ENCODE results near the gene WAPL. TPM values are rescaled to one million over a fixed set of nuclear protein-coding genes. Genes with fewer than 3 reads are reported as not detected.
"Not testable (repeated sequence)": the region's sequence is repeated elsewhere in the genome, so short reads cannot be mapped to it uniquely, and the experiment has no call there.

WAPL gene, protein sequence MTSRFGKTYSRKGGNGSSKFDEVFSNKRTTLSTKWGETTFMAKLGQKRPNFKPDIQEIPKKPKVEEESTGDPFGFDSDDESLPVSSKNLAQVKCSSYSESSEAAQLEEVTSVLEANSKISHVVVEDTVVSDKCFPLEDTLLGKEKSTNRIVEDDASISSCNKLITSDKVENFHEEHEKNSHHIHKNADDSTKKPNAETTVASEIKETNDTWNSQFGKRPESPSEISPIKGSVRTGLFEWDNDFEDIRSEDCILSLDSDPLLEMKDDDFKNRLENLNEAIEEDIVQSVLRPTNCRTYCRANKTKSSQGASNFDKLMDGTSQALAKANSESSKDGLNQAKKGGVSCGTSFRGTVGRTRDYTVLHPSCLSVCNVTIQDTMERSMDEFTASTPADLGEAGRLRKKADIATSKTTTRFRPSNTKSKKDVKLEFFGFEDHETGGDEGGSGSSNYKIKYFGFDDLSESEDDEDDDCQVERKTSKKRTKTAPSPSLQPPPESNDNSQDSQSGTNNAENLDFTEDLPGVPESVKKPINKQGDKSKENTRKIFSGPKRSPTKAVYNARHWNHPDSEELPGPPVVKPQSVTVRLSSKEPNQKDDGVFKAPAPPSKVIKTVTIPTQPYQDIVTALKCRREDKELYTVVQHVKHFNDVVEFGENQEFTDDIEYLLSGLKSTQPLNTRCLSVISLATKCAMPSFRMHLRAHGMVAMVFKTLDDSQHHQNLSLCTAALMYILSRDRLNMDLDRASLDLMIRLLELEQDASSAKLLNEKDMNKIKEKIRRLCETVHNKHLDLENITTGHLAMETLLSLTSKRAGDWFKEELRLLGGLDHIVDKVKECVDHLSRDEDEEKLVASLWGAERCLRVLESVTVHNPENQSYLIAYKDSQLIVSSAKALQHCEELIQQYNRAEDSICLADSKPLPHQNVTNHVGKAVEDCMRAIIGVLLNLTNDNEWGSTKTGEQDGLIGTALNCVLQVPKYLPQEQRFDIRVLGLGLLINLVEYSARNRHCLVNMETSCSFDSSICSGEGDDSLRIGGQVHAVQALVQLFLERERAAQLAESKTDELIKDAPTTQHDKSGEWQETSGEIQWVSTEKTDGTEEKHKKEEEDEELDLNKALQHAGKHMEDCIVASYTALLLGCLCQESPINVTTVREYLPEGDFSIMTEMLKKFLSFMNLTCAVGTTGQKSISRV (N-terminal part only)
- total RNA-seq = 29.6 and 29.7 TPM in 2 replicates

DNA sequence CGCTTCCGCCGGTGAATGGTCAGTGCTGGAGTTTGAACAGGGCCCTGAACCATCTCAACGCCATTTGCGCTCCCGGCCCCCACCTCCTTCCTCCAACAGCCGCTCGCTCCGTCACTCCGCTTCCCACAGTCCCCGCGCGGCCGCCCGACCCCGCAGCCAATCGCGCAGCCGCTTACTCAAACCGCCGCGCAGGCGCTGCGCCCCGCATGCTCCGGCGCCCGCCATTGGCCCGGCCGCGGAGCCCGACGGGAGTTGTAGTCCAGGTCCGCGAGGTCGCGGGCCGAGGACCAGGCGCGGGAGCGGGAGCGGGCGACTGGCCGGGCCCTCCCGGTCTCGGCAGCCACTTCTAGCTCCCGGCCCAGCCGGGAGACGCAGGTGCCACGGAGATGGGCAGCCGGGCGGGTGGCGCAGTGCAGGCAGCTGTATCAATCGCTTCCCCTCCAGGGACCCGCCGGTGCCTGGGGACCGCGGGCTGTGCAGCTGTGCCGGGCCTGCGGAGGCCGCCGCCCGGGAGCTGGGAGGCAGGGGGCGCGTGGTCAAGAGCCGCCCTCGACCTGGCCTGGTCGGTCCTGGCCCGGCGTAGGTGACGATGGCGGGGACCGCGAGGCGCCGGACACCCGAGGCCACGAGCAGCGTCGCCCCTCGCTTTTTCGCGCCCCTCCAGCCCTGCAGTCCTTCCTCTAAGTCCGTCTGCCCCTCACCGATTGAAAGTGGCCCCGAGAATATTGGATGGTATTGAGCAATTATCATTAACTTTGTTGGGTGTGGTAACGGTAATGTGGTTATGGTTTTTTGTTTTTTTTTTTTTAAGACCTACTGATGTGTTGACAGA is at the start of gene WAPL:
TSS of gene WAPL (minus strand) at position 115 of the 832 bp plus-strand sequence. CDS start 3,723 bp downstream, outside the sequence.
- Histone ChIP-seq H3K27me3 (ENCODE audit: control insufficient read depth, insufficient read depth, low read length) (no peaks in the 10 kb centered on the region), H3K36me3 (ENCODE audit: control insufficient read depth, insufficient read depth, low read length) (no peaks in the 10 kb centered on the region), H3K4me3 (ENCODE audit: low read depth, low read length) (peak within 1 kb of the TSS; percentile 67)
- DNase-seq (ENCODE audit: low read depth) = peak; percentile 57
- TF ChIP-seq, protein P1, sequence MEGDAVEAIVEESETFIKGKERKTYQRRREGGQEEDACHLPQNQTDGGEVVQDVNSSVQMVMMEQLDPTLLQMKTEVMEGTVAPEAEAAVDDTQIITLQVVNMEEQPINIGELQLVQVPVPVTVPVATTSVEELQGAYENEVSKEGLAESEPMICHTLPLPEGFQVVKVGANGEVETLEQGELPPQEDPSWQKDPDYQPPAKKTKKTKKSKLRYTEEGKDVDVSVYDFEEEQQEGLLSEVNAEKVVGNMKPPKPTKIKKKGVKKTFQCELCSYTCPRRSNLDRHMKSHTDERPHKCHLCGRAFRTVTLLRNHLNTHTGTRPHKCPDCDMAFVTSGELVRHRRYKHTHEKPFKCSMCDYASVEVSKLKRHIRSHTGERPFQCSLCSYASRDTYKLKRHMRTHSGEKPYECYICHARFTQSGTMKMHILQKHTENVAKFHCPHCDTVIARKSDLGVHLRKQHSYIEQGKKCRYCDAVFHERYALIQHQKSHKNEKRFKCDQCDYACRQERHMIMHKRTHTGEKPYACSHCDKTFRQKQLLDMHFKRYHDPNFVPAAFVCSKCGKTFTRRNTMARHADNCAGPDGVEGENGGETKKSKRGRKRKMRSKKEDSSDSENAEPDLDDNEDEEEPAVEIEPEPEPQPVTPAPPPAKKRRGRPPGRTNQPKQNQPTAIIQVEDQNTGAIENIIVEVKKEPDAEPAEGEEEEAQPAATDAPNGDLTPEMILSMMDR (IDR thresholded peaks at IDR 0.05; ENCODE audit: insufficient read depth, low read length, poor library complexity, severe bottlenecking) = no peak

DNA sequence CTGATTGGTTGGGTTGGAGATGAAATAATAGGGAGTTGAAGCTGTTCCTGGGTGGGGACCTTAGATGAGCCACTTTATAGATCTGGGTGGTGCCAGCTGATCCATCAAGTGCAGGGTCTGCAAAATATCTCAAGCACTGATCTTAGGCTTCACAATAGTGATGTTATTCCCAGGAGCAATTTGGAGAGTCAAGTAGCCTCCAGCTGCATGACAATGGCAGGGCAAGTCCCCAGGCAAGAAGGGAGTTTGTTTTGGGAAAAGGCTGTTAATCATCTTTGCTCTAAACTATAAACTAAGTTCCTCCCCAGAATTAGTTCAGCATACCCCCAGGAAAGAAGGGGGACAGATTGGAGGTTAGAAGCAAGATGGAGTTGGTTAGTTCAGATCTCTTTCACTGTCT is 47.7 kb upstream of the WAPL start:
- no peak overlapping the region for H3K4me3 ChIP-seq (ENCODE audit: low read depth, low read length)
- DNase-seq (ENCODE audit: low read depth) = no peak
- no peaks in the 10 kb centered on the region for H3K27me3 ChIP-seq (ENCODE audit: control insufficient read depth, insufficient read depth, low read length)
- no peaks in the 10 kb centered on the region for H3K36me3 ChIP-seq (ENCODE audit: control insufficient read depth, insufficient read depth, low read length)
- TF ChIP-seq, protein P1 (IDR thresholded peaks at IDR 0.05; ENCODE audit: insufficient read depth, low read length, poor library complexity, severe bottlenecking) = no peak

DNA sequence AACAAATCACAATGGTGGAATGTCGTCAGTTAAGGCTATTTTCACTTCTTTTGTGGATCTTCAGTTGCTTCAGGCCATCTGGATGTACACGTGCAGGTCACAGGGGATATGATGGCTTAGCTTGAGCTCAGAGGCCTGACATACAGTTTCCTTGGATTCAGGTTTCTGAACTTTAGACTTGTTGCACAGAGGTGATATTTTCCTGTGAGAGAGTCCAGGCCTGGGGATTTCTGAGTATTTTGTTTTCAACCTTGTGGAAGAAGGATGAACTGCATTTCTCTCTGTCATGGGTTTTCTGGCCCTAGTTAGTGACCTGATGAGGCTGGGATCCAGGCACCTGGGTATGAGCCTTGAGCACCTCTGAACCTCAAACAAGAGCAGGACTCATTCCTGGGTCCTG is 44.9 kb upstream of the WAPL start:
- not testable (repeated sequence) for H3K4me3 ChIP-seq (ENCODE audit: low read depth, low read length); H3K36me3 ChIP-seq (ENCODE audit: control insufficient read depth, insufficient read depth, low read length); DNase-seq (ENCODE audit: low read depth)

DNA sequence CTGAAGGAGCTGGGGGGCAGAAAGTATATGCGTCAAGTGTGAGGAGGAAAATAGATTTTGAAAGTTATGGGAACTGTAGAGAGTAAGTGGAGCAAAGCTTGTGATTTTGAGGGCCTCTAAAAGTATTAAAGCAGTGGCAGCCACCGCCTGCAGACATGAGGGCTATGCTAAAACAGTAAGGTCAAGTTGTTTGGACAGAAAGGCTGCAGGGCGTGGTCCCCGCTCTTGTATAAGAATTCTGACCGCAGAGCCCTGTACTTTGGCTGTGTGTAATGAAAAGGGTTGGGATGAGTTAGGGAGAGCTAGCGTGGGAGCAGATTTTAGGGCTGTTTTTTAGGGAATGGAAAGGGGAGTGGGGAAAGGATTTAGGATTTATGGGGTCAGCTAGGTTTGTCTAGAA is 41.7 kb upstream of the WAPL start:
- H3K36me3 ChIP-seq (ENCODE audit: control insufficient read depth, insufficient read depth, low read length); H3K27me3 ChIP-seq (ENCODE audit: control insufficient read depth, insufficient read depth, low read length); H3K4me3 ChIP-seq (ENCODE audit: low read depth, low read length); DNase-seq (ENCODE audit: low read depth): not testable (repeated sequence)

More for the DNA sequence above, 44.9 kb upstream of the WAPL start:
- H3K27me3 ChIP-seq (ENCODE audit: control insufficient read depth, insufficient read depth, low read length) = not testable (repeated sequence)

DNA sequence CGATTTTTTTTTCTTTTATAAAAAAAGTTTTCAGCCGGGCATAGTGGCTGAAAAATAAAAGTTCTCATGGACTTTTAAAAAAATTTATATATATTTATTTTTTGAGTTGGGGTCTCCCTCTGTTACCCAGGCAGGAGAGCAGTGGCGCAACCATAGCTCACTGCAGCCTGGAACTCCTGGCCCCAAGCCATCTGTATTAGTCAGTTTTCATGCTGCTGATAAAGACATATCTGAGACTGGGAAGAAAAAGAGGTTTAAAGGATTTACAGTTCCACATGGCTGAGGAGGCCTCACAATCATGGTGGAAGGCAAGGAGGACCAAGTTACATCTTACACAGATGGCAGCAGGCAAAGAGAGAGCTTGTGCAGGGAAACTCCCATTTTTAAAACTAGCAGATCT is 37.1 kb upstream of the WAPL start:
- not testable (repeated sequence) for DNase-seq (ENCODE audit: low read depth); H3K36me3 ChIP-seq (ENCODE audit: control insufficient read depth, insufficient read depth, low read length); H3K4me3 ChIP-seq (ENCODE audit: low read depth, low read length); H3K27me3 ChIP-seq (ENCODE audit: control insufficient read depth, insufficient read depth, low read length)

DNA sequence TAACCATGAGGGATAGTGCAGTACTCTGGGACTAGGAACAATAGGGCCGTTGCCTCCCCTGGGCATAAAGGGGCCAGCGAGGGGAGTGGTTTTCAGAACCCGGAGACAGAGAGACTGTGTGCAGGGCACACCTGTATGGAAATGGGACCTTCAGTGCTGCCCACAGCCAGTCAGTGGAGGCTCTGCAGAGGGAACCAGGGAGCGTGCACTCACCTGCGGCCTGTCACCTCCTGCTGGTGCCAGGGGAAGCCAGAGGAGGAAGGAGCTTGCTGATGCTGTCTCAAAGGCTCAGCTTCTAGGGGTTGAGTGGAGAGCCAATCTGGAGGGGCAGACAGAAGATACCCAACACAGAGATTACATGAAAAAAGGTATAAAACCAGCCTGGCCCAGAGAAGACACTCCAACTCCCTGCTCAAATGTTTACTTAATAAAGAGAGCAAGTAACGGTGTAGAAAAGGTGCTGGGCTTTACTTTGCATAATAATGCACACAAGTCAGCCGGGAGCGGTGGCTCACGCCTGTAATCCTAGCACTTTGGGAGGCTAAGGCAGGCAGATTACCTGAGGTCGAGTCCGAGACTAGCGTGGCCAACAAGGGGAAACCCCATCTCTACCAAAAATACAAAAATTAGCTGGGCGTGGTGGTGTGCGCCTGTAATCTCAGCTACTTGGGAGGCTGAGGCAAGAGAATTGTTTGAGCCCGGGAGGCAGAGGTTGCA is 35.5 kb upstream of the WAPL start:
- TF ChIP-seq, protein P1 (IDR thresholded peaks at IDR 0.05; ENCODE audit: insufficient read depth, low read length, poor library complexity, severe bottlenecking) = no peak
- no peak for DNase-seq (ENCODE audit: low read depth)
- Histone ChIP-seq H3K36me3 (ENCODE audit: control insufficient read depth, insufficient read depth, low read length) (no peaks in the 10 kb centered on the region), H3K4me3 (ENCODE audit: low read depth, low read length) (no peak overlapping the region), H3K27me3 (ENCODE audit: control insufficient read depth, insufficient read depth, low read length) (no peaks in the 10 kb centered on the region)
